Peyer's patch (tissue), 4 donors: ENCODE data around the gene SEC24B.
"Not testable (repeated sequence)": the region's sequence is repeated elsewhere in the genome, so short reads cannot be mapped to it uniquely, and the experiment has no call there.

Source experiments
- POLR2A ChIP-seq, 2 donors: fragments of 450-650 bp; IDR thresholded peaks; one replicate each; pipeline ENCODE4 v1.5.1; 2017; ENCODE audit warnings: antibody characterized with exemption in 2 of 2, mild to moderate bottlenecking in 2 of 2, moderate library complexity in 2 of 2
- TF ChIP-seq, protein P1 (sequence below), 6 experiments: fragments of 450-650 bp in 4 of 6; fragments of 200-600 bp in 2 of 6; sonication (generic) in 1 of 6; IDR thresholded peaks; one replicate each; pipeline ENCODE4 v1.5.1; 2017 to 2019; ENCODE audit warnings: antibody characterized with exemption in 6 of 6, mild to moderate bottlenecking in 3 of 6, moderate library complexity in 1 of 6

GRCh38 chr4:109558095-109558494 is 124.5 kb downstream of the SEC24B start:
- TF ChIP-seq, protein P1, sequence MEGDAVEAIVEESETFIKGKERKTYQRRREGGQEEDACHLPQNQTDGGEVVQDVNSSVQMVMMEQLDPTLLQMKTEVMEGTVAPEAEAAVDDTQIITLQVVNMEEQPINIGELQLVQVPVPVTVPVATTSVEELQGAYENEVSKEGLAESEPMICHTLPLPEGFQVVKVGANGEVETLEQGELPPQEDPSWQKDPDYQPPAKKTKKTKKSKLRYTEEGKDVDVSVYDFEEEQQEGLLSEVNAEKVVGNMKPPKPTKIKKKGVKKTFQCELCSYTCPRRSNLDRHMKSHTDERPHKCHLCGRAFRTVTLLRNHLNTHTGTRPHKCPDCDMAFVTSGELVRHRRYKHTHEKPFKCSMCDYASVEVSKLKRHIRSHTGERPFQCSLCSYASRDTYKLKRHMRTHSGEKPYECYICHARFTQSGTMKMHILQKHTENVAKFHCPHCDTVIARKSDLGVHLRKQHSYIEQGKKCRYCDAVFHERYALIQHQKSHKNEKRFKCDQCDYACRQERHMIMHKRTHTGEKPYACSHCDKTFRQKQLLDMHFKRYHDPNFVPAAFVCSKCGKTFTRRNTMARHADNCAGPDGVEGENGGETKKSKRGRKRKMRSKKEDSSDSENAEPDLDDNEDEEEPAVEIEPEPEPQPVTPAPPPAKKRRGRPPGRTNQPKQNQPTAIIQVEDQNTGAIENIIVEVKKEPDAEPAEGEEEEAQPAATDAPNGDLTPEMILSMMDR (IDR thresholded peaks at IDR 0.05), result not testable (repeated sequence)
- not testable (repeated sequence) for TF ChIP-seq POLR2A (IDR thresholded peaks at IDR 0.05)
